Measurements from ENCODE around the gene RPL39.

- TF ChIP-seq CTCF (IDR thresholded peaks at IDR 0.05) (no peak), POLR2AphosphoS5 (IDR thresholded peaks at IDR 0.05) (no peak), POLR2A (IDR thresholded peaks at IDR 0.05) (no peak)
These were observed 35.4 kb downstream of the RPL39 start for GRCh38 chrX:119755981-119756533.

Measured in suprapubic skin (tissue), 4 donors.